ENCODE measurements around the gene SLC44A2. TPM values are rescaled to one million over a fixed set of nuclear protein-coding genes. Genes with fewer than 3 reads are reported as not detected.

Gene SLC44A2
- total RNA-seq, 2 experiments from 2014 or later, result 151 to 168 TPM

DNA sequence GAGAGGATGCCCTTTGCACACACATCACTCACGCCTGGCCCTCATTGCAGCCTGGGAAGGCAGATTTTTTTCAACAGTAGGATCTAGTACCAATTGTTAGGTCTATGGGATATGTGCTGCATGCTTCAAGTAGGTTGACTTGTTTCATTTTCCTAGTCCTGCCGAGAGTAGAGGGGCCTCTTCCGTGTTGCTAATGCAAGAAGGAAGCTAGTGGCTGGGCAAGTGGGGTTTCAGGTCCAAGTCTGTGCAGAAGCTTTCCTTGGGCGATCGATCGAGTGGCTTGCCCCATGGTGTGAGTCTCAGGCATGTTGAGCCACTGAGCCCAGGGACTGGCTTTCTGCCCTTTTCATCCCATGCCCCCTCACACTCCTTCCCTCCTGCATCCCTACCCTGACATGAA lies 42.5 kb downstream of the SLC44A2 start:
- no peak overlapping the region for H3K27ac Mint-ChIP-seq
- no peak for ATAC-seq (ENCODE audit: poor library complexity)
- H3K4me1 Mint-ChIP-seq (ENCODE audit: low read depth), result peaks cover 55% of the 10 kb centered on the region

DNA sequence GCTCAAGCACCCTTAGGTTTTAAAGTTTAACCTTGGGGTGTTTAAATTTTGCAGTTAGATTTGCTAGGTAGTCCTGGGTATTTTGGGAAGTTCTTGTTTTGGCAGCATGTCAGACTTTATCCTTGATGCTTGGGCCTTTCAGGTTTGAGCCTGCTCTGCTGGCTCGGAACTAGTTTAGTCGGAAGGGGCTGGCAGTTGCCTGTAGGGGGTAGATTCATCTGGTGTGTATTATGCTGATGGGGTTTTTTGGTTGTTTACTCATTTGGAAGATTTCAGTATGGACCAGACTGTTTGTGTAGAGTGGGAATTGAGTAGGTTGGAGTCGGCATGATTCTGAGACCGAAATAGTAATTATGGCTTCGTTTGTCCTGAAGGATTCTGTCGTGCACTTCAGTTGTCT lies 43.9 kb downstream of the SLC44A2 start:
- H3K36me3 ChIP-seq (ENCODE audit: insufficient read depth, low read length), result peaks cover 48% of the 10 kb centered on the region
- peaks cover 66% of the 10 kb centered on the region for H3K36me3 Mint-ChIP-seq (ENCODE audit: low read depth)
- intact Hi-C loops (cut with DNase I, micrococcal nuclease), result no loop called here
- ChIA-PET POLR2A (no interaction called here), CTCF (interaction anchor here (1.0 kb wide), 1 partner anchor 25 kb away, joined by 4 read pairs; no protein-coding TSS in a partner anchor)
- peak overlapping the region; percentile 27 for H3K27ac Mint-ChIP-seq
- ATAC-seq (ENCODE audit: poor library complexity) (no peak), DNase-seq (no peak)
- H3K9me3 Mint-ChIP-seq, result no peaks in the 10 kb centered on the region
- H3K4me3 ChIP-seq (ENCODE audit: low read length), result no peak overlapping the region
- H3K9me3 ChIP-seq (ENCODE audit: control insufficient read depth in 1 of 2, insufficient read depth in 1 of 2, low read length in 2 of 2), result no peaks in the 10 kb centered on the region
- TF ChIP-seq, protein P1, sequence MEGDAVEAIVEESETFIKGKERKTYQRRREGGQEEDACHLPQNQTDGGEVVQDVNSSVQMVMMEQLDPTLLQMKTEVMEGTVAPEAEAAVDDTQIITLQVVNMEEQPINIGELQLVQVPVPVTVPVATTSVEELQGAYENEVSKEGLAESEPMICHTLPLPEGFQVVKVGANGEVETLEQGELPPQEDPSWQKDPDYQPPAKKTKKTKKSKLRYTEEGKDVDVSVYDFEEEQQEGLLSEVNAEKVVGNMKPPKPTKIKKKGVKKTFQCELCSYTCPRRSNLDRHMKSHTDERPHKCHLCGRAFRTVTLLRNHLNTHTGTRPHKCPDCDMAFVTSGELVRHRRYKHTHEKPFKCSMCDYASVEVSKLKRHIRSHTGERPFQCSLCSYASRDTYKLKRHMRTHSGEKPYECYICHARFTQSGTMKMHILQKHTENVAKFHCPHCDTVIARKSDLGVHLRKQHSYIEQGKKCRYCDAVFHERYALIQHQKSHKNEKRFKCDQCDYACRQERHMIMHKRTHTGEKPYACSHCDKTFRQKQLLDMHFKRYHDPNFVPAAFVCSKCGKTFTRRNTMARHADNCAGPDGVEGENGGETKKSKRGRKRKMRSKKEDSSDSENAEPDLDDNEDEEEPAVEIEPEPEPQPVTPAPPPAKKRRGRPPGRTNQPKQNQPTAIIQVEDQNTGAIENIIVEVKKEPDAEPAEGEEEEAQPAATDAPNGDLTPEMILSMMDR (IDR thresholded peaks at IDR 0.05), result no peak
- H3K27me3 ChIP-seq (ENCODE audit: control insufficient read depth in 1 of 2, insufficient read depth in 2 of 2, low read length in 2 of 2), result no peaks in the 10 kb centered on the region
- H3K27ac ChIP-seq (ENCODE audit: low read depth in 1 of 2, low read length in 2 of 2), result no peak overlapping the region
- no peak overlapping the region for H3K4me3 Mint-ChIP-seq
- H3K27me3 Mint-ChIP-seq, result no peaks in the 10 kb centered on the region
- peaks cover 48% of the 10 kb centered on the region for H3K4me1 Mint-ChIP-seq (ENCODE audit: low read depth)
- H3K4me1 ChIP-seq (ENCODE audit: insufficient read depth, low read length), result peaks cover 32% of the 10 kb centered on the region

More for the DNA sequence above, 42.5 kb downstream of the SLC44A2 start:
- no peak for DNase-seq
- H3K9me3 ChIP-seq (ENCODE audit: control insufficient read depth in 1 of 2, insufficient read depth in 1 of 2, low read length in 2 of 2), result no peaks in the 10 kb centered on the region
- Mint-ChIP-seq H3K27me3 (no peaks in the 10 kb centered on the region), H3K36me3 (ENCODE audit: low read depth) (peaks cover 54% of the 10 kb centered on the region), H3K9me3 (no peaks in the 10 kb centered on the region), H3K4me3 (no peak overlapping the region)
- intact Hi-C loops (cut with DNase I, micrococcal nuclease), result no loop called here
- H3K36me3 ChIP-seq (ENCODE audit: insufficient read depth, low read length), result peaks cover 38% of the 10 kb centered on the region
- H3K27ac ChIP-seq (ENCODE audit: low read depth in 1 of 2, low read length in 2 of 2), result no peak overlapping the region
- peaks cover 43% of the 10 kb centered on the region for H3K4me1 ChIP-seq (ENCODE audit: insufficient read depth, low read length)
- ChIA-PET POLR2A (interaction anchor here (0.6 to 0.8 kb wide), 2 partner anchors 23 to 129 kb away, joined by 3 read pairs; no protein-coding TSS in a partner anchor), CTCF (interaction anchor here (1.0 kb wide), 1 partner anchor 23 kb away, joined by 4 read pairs; no protein-coding TSS in a partner anchor)
- no peaks in the 10 kb centered on the region for H3K27me3 ChIP-seq (ENCODE audit: control insufficient read depth in 1 of 2, insufficient read depth in 2 of 2, low read length in 2 of 2)
- no peak overlapping the region for H3K4me3 ChIP-seq (ENCODE audit: low read length)
- TF ChIP-seq, protein P1 (IDR thresholded peaks at IDR 0.05), result no peak

DNA sequence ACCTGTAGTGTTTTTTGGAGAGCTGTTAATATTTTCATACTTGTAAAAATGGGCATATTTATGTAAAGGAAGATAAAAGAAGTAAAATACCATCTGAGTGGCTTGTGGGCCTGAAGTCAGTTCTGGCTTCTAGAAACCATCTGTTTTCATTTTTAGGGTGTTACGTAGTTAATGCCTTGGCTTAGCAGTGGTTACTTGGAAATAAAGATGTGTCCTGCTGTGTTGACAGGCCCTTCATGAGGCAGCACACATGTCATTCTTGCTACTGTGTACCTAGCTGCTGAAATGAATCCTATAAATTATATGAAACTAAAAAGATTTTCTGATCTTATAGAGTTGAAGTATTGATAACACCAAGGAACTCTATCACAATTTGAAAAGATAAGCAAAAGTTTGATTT lies 44.8 kb downstream of the SLC44A2 start:
- H3K4me1 Mint-ChIP-seq (ENCODE audit: low read depth), result peaks cover 48% of the 10 kb centered on the region
- H3K27me3 Mint-ChIP-seq, result no peaks in the 10 kb centered on the region
- ChIA-PET POLR2A (no interaction called here), CTCF (no interaction called here)
- H3K9me3 Mint-ChIP-seq, result no peaks in the 10 kb centered on the region
- TF ChIP-seq, protein P1 (IDR thresholded peaks at IDR 0.05), result no peak
- H3K27ac Mint-ChIP-seq, result no peak overlapping the region
- intact Hi-C loops (cut with DNase I, micrococcal nuclease), result no loop called here
- H3K9me3 ChIP-seq (ENCODE audit: control insufficient read depth in 1 of 2, insufficient read depth in 1 of 2, low read length in 2 of 2), result no peaks in the 10 kb centered on the region
- H3K36me3 Mint-ChIP-seq (ENCODE audit: low read depth), result peaks cover 72% of the 10 kb centered on the region
- no peak overlapping the region for H3K4me3 Mint-ChIP-seq
- H3K4me3 ChIP-seq (ENCODE audit: low read length), result no peak overlapping the region
- peaks cover 28% of the 10 kb centered on the region for H3K4me1 ChIP-seq (ENCODE audit: insufficient read depth, low read length)
- H3K27ac ChIP-seq (ENCODE audit: low read depth in 1 of 2, low read length in 2 of 2), result no peak overlapping the region
- DNase-seq (no peak), ATAC-seq (ENCODE audit: poor library complexity) (no peak)
- peaks cover 55% of the 10 kb centered on the region for H3K36me3 ChIP-seq (ENCODE audit: insufficient read depth, low read length)
- no peaks in the 10 kb centered on the region for H3K27me3 ChIP-seq (ENCODE audit: control insufficient read depth in 1 of 2, insufficient read depth in 2 of 2, low read length in 2 of 2)

Data from CD4-positive, alpha-beta T cell (primary cell).